Measurements from ENCODE around the gene RASGRP1.

The RASGRP1 gene

GRCh38 chr15:38576837-38577236, 12.2 kb upstream of the RASGRP1 start:
- ATAC-seq = no peak
- TF ChIP-seq, protein P1, sequence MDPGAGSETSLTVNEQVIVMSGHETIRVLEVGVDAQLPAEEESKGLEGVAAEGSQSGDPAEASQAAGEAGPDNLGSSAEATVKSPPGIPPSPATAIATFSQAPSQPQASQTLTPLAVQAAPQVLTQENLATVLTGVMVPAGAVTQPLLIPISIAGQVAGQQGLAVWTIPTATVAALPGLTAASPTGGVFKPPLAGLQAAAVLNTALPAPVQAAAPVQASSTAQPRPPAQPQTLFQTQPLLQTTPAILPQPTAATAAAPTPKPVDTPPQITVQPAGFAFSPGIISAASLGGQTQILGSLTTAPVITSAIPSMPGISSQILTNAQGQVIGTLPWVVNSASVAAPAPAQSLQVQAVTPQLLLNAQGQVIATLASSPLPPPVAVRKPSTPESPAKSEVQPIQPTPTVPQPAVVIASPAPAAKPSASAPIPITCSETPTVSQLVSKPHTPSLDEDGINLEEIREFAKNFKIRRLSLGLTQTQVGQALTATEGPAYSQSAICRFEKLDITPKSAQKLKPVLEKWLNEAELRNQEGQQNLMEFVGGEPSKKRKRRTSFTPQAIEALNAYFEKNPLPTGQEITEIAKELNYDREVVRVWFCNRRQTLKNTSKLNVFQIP (CRISPR knock-in tag; IDR thresholded peaks at IDR 0.05; ENCODE audit: borderline replicate concordance, low read depth) = no peak
- TF ChIP-seq ZFP3 (CRISPR knock-in tag; IDR thresholded peaks at IDR 0.05) (no peak), SNAI2 (CRISPR knock-in tag; IDR thresholded peaks at IDR 0.05) (no peak), TOX (CRISPR knock-in tag; IDR thresholded peaks at IDR 0.05; ENCODE audit: borderline replicate concordance) (no peak), CREB5 (CRISPR knock-in tag; IDR thresholded peaks at IDR 0.05; ENCODE audit: low read depth) (no peak), TCF4 (CRISPR knock-in tag; IDR thresholded peaks at IDR 0.05; ENCODE audit: borderline replicate concordance) (no peak), ZFP30 (CRISPR knock-in tag; IDR thresholded peaks at IDR 0.05) (no peak), ZNF8 (CRISPR knock-in tag; IDR thresholded peaks at IDR 0.05) (no peak), CSDC2 (CRISPR knock-in tag; IDR thresholded peaks at IDR 0.05) (no peak), PPARA (CRISPR knock-in tag; IDR thresholded peaks at IDR 0.05; ENCODE audit: borderline replicate concordance) (no peak), RARB (CRISPR knock-in tag; IDR thresholded peaks at IDR 0.05) (no peak), ARNTL (CRISPR knock-in tag; IDR thresholded peaks at IDR 0.05; ENCODE audit: borderline replicate concordance, low read depth) (no peak), ISL1 (CRISPR knock-in tag; IDR thresholded peaks at IDR 0.05) (no peak), BACH2 (CRISPR knock-in tag; IDR thresholded peaks at IDR 0.05; ENCODE audit: borderline replicate concordance) (no peak), GLIS3 (CRISPR knock-in tag; IDR thresholded peaks at IDR 0.05) (no peak), ESRRG (CRISPR knock-in tag; IDR thresholded peaks at IDR 0.05) (no peak)
- TF ChIP-seq, protein P2, sequence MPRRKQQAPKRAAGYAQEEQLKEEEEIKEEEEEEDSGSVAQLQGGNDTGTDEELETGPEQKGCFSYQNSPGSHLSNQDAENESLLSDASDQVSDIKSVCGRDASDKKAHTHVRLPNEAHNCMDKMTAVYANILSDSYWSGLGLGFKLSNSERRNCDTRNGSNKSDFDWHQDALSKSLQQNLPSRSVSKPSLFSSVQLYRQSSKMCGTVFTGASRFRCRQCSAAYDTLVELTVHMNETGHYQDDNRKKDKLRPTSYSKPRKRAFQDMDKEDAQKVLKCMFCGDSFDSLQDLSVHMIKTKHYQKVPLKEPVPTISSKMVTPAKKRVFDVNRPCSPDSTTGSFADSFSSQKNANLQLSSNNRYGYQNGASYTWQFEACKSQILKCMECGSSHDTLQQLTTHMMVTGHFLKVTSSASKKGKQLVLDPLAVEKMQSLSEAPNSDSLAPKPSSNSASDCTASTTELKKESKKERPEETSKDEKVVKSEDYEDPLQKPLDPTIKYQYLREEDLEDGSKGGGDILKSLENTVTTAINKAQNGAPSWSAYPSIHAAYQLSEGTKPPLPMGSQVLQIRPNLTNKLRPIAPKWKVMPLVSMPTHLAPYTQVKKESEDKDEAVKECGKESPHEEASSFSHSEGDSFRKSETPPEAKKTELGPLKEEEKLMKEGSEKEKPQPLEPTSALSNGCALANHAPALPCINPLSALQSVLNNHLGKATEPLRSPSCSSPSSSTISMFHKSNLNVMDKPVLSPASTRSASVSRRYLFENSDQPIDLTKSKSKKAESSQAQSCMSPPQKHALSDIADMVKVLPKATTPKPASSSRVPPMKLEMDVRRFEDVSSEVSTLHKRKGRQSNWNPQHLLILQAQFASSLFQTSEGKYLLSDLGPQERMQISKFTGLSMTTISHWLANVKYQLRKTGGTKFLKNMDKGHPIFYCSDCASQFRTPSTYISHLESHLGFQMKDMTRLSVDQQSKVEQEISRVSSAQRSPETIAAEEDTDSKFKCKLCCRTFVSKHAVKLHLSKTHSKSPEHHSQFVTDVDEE (CRISPR knock-in tag; IDR thresholded peaks at IDR 0.05) = no peak

DNA sequence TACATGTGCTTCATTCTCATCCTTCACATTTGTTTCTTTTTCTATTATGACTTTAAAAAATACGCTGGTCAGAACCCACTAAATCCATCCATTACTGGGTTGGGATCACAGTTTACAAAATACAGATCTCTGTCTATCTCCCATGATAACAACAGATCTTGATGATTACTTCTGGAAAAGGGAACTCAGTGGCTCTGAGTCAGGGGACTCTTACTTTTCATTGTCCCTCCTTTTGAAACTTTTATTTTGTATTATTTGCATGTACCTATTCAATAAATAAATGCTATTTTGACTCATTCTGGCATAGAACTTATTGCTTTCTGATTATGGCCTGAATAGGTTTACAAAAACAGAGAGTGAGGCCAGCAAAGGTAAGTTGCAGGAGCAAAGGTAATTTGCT, 11.6 kb upstream of the RASGRP1 start:
- no peak for ATAC-seq
- no peak for TF ChIP-seq CSDC2 (CRISPR knock-in tag; IDR thresholded peaks at IDR 0.05)
- no peak for TF ChIP-seq ZFP3 (CRISPR knock-in tag; IDR thresholded peaks at IDR 0.05)
- no peak for TF ChIP-seq ESRRG (CRISPR knock-in tag; IDR thresholded peaks at IDR 0.05)
- no peak for TF ChIP-seq TCF4 (CRISPR knock-in tag; IDR thresholded peaks at IDR 0.05; ENCODE audit: borderline replicate concordance)
- no peak for TF ChIP-seq ZNF565 (CRISPR knock-in tag; conservative IDR thresholded peaks at IDR 0.05; ENCODE audit: low read depth)
- no peak for TF ChIP-seq BACH2 (CRISPR knock-in tag; IDR thresholded peaks at IDR 0.05; ENCODE audit: borderline replicate concordance)
- TF ChIP-seq CSRNP3 (CRISPR knock-in tag; IDR thresholded peaks at IDR 0.05) = no peak
- no peak for TF ChIP-seq ISL1 (CRISPR knock-in tag; IDR thresholded peaks at IDR 0.05)
- TF ChIP-seq SNAI2 (CRISPR knock-in tag; IDR thresholded peaks at IDR 0.05) = no peak
- TF ChIP-seq GLIS3 (CRISPR knock-in tag; IDR thresholded peaks at IDR 0.05) = no peak
- TF ChIP-seq, protein P2 (CRISPR knock-in tag; IDR thresholded peaks at IDR 0.05) = no peak
- TF ChIP-seq TOX (CRISPR knock-in tag; IDR thresholded peaks at IDR 0.05; ENCODE audit: borderline replicate concordance) = no peak
- TF ChIP-seq ZNF70 (CRISPR knock-in tag; IDR thresholded peaks at IDR 0.05) = no peak
- TF ChIP-seq PPARA (CRISPR knock-in tag; IDR thresholded peaks at IDR 0.05; ENCODE audit: borderline replicate concordance) = no peak
- TF ChIP-seq ZNF8 (CRISPR knock-in tag; IDR thresholded peaks at IDR 0.05) = no peak
- TF ChIP-seq CREB5 (CRISPR knock-in tag; IDR thresholded peaks at IDR 0.05; ENCODE audit: low read depth) = no peak
- TF ChIP-seq ZFP30 (CRISPR knock-in tag; IDR thresholded peaks at IDR 0.05) = no peak
- no peak for TF ChIP-seq ZC3H10 (CRISPR knock-in tag; IDR thresholded peaks at IDR 0.05)

All from SK-N-SH treated with all-trans-retinoic acid at 6 μM for 48 hours (cell line).